HG03139 (cell line): ENCODE data around the gene LPIN1.
A peak's percentile ranks its signal among the peaks of the same experiment; 100 is the strongest.
"Not testable (repeated sequence)": the region's sequence is repeated elsewhere in the genome, so short reads cannot be mapped to it uniquely, and the experiment has no call there.

Experiments used
- ATAC-seq: cut with Tn5 transposase; IDR thresholded peaks from one replicate; pipeline ENCODE4 v1.9.1; 2021; ENCODE audit not compliant: unreplicated experiment

The LPIN1 gene

DNA sequence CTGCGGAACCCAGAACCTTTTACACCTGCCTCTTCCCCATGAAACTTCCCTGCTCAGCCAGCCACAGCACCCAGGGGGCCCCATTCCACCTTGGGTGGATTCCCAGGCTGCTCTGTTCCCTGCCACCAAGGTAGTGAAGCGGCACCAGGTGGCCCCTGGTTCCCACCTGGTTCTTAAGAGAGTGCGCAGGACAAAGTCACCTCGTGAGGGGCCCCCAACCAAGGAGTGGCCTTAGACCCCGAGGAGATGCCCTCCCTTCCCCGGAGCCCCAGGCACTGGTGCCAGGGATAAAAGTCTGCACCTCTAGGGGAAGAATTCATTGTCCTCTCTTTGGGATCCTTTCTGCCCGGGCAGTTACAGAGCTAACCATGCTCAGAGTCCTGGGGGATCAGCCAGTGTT is 3.1 kb upstream of the LPIN1 start:
- ATAC-seq = no peak

DNA sequence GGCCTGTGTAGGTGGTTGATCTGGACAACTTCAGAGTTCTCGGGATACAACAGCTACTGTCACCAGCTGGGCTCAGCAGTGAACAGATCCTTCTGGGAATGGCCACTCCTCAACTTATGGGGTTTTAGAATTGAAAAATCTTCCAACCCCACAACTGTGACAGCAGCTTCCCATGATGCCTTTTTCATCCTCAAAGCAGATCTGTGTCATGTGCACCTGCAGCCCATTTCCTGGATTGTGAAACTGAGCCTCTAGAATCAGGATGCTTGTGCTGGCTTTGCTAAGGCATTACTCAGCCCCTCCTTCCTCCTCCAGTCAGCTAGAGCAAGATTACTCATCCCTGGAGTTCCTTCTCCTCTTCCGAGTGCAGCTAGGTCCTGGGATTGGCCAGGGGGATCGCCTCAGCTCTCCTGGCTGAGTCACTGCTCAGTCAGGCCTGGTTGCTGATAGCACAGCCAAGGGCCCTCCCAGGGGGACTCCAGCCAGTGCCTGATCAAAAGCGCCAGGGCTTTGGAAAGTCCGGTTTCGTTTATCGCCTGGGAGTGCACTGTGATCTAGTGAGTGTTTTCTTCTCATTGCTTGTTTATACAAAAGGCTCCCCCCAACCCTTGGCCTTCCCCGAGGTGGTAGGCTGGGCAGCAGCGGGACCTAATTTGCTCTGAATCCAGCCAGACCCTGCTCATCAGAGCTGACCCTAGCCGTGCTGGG is 2.4 kb upstream of the LPIN1 start:
- peak; percentile 42 for ATAC-seq

DNA sequence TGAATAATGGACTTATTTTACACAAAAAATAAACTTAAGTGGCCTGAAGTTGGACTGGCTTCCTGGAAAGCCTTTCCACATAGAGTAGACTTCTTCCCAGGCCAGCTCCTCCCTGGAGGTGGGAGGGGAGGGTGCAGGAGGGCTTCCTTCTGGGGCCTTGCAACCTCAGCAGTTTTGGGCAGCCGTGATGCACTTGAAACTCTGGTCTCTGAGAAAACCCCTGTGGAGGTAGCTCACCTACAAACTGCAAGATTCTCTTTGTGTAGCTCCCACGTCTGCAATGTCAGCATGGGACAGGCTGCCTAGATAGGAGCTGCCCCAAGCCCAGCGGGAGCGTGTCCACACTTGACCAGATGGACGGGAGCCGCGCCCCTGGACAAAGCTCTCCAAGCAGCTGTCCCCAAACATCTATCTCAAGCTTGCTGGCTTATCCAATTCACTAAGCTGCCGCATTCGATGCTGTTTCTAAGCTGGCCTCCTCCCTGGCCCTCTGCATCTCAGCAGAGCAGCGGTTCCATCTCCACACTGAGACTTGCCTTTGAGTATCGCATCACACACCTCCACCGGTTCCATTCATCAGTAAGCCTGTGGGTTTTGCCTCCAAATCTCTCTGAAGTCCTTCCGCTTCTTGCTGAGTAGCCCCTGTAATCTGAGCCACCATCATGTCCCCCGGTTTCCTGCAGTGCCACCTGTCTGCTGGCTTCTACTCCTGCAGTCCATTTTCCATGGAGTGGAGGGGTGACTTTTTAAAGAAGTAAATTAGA is 1.6 kb upstream of the LPIN1 start:
- ATAC-seq = no peak

DNA sequence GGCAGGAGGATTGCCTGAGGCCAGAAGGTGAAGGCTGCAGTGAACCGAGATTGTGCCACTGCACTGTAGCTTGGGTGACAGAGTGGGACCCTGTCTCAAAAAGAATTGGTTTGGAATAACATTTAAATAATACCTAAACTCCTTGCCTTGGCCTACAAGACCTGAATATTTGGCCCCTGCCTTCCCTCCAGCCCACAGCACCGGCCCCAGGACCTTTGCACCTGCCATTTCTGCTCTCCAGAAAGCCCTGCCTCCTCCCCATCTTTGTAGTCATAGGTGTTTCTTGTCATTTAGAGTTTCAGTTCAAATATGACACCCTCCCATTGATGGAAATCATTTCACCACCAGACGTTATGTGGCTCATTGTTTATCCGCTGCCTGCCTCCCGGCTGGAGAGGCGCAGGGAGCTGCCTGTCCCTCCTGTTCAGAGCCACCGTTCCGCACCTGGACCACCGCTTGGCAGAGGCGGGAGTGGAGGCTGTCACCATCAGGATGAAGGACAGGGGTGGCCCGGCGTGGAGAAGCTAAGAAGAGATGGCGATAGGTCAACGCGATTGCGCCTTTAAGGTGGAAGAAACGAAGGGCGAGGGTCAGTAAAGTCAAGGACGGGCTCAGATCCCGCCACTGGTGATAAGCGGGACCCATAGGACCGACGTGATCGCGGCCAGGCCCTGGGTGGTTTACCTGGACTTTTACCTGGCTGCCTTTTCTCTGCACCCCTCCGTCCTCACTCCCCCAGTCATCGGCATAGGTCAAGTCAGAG is 638 bp upstream of the LPIN1 start:
- ATAC-seq = no peak

DNA sequence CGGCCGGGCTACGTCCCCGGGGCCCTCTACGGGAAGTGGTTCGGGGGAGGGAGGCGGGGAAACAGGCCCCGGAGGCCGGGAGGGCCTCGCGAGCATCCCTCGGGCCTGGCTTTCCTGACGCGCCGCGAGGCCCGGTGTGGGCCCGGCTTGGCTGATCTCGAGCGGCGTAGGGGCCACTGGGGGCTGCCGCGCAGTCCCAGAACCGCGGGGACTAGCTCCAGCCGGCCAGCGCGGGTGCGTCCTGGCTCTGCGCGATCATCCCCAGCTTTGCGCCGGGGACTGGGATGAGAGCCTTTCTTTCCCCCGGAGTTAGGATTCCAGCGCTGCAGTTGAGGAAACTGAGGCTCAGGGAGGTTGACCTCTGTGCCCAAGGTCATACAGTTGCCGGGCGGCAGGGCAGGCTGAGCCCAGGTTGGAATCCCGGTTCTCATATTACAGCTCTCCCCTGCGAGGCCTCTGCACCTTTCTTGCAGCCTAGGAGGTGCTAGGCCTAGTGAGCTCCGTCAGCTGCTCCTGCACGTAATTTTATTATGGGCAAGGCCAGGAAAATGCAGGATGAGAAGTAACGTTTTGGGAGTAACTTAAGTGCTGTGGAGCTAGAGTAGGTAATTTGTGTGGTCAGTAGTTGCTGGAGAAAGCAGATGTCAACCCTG is 501 bp downstream of the LPIN1 start:
- ATAC-seq = no peak

DNA sequence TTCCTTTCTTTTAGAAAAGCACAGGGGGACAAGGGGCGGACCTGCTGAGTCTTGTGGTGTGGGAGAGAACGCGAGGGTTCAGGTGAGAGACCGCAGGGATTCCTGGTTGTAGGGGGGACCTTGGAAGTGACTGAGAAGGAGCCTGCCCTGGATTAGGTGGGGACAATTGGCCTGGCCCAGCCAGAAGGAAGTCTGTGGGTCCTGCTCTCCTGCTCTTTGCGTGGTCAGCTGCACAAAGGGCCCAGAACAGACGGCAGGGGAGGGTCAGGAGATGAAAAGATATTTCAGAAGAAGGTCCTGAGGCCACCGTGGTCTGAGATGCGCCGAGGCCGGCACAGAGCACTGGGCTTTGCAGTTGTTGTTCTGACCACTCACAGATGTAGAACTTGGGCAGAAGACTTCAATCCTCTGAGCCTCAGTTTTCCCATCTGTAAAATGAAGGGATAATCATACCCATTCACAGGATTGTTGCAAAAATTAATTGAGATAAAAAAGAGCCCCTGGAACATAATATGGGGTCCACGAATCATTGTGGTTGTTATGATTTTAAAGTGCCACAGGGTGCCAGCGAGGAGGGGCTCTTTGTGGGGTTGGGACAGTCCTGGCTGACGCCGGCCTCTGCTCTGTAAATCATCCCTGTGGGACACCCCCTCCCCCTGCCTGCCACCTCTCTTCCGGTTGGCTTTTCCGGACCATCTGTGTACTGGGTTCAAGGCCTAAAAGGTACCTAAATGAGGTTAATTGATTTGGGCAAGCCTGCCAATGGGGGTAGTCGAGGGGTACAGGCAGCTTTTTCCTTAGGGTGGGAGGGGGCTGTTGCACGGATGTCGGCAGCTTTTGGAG is 1.8 kb downstream of the LPIN1 start:
- ATAC-seq = no peak

DNA sequence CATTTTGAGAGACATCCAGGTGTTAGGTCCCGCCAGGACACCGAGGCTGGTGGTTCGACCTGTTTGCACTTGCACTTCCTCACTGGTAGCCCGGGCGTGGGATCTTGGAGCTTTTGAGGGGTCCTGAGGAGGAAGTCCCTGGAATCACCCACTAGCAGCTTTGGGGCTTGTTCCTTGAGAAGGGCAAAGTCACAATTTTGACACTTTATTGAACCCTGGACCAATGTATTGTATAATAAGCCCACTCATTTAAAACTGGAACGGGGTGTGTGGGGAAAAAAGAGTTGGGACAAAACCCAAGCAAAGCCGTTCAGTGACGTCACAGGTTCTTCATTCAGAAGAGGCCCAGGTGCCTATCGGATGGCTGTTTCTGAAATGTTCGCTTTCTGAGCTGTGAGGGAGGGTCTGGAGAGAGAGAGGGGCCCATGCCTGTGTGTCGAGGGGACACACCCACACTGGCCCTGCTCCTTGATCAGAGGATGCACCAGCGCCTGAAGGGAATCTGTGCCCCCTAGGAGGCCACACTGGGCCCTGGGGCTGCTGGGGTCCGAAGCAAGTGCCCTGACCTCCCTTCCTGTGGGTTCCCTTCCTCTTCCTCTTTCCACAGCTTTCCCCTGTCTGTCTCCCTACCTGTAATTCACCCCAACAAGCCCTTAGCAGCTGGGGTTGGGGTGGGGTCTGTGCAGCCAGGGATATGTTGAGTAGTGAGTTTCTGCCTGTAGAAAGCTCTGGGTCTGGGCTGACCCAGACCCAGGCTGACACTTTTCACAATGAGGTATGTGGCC is 2.6 kb downstream of the LPIN1 start:
- no peak for ATAC-seq

DNA sequence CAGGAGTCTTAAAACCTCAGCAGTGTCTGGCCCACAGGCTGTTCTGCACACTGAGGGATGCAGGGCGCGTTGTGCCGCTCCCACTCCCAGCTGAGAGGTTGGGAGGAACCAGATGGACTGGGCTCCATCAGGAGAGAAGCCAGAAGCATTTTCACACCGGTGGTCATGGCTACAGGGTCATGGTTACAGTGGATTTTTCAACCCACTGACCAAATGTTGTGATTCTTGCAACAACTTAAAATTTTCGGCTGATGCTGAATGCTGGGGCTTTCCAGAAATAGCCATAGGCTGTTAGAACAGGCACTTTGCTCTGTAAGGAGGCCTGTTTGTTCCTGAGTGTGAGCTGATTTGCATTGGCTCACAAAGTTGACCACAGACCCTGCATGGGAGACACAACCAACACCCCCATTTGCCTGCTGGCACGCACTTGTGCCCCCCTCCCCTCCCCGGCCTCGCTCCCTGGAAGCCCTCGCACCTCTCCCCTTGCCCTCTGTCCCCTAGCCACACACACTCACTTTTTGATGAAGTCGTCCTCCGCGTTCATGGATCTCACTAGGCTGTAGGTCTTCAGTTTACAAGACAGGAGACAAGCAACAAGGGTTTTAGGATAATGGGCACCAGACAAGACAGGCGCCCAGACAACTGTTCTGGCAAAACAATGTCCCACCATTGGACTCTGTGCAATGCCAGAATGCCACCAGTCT is 3.4 kb downstream of the LPIN1 start:
- no peak for ATAC-seq

DNA sequence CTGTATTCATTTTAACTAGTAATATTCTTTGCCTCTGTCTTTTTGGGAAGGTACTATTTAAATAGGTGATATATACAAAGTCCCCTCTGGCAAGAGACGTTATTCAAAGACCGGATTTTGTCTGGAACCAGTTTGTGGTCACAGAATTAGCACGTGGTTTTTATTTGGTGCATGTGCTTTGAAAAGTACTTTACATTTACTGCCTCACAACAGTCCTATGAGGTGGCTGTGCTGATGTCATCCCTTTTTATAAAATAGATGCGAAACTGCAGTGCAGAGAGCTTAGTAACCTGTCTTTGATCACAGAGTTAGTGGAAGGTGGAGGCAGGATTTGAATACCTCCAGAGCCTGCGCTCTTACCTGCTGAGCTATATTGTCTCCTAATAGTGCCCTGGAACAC is 4.0 kb downstream of the LPIN1 start:
- peak; percentile 20 for ATAC-seq

DNA sequence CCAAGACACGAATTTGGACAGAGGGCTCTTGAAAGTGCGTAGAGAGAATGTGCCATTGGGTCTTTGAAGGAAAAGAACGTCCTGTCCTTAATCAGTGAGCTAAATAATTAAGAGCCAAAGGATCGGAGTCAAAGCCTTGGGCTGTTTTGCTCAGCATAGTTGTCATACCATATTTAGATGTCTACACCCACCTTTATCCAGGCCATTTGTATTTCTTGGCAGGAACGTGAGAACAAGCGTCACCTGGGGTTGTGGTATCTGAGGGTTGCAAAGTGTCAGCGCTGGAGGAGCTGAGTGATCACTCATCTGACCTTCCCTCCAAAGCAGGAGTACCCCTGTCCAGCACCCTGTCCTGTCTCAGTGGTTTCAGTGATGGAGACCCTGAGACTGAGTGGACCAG is 4.5 kb downstream of the LPIN1 start:
- no peak for ATAC-seq

DNA sequence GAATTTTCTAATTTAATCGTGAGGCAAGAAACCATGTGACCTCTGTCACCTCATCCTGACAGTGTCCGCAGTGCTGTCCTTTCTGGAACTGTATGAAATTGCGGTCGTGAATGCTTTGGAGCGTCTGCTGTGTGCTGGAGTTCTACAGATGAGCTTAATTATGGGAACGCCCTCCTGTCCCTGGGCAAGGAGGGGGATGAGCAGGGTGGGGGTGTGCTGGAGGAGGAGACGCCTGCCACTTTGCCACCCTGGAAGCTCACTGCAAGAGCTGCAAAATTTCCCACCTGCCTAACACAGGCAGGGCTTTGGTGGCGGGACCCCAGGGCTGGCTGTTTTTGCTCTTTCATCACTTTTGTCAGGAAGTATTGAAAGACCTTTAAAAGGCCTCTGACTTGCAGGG is 6.5 kb downstream of the LPIN1 start:
- no peak for ATAC-seq

DNA sequence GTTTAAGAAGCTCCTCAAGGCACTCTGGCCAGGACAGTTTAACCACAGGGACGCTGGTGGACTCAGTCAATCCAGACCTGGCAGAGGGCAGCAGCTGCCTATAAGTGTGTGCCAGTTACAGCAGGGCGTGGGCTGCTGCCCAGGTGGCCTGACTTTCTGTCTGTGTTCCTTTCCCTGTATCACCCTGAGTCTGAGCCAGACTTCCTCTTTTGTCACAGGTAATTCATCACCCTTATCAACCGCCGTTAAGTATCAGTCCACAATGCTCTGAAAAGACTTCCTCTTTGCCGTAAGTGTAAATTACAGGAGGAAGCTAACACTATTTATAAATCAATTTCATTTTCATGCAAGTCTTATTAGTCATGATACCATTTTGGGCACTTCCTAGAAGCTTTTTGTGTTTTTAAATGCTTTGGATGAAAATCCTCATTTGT is 7.0 kb downstream of the LPIN1 start:
- ATAC-seq = peak; percentile 71

DNA sequence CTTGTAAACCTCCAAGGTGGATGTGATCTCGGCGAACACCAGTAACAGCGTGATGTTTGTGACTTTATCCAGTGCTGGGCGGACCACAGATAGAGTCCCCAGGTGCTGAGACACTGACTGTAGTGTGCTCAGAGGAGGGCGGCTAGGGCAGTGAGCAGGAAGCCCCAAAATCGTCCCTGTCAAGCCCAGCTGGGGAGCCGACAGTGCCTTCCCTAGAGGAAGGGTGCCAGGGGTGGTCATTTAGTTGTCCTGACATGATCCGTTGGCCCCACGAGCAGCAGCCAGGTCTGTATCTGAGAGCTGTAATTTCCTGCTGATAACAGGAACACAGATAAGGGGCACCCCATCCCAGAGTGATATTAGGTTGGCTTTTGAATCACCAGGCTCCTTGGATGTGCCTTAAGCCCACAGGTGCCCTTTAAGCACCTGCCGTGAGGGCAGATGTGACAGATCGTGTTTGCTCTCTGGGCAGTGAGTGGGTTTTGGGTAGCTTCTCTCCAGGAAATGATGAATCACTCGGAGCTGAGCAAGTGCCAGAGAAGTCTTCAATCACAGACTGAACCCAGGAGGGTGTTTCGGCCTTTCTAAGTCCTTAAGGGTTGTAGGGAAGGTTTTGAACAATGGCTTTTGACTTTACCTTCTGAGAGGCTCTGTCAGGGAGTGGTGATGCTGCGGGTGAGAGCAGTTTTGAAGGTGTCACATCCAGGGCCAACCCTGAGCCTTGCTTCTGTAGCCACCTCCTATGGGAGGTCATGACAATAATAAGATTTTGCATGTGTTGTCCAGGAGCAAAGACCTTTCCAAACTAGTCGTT is 7.7 kb downstream of the LPIN1 start:
- ATAC-seq = peak; percentile 24

DNA sequence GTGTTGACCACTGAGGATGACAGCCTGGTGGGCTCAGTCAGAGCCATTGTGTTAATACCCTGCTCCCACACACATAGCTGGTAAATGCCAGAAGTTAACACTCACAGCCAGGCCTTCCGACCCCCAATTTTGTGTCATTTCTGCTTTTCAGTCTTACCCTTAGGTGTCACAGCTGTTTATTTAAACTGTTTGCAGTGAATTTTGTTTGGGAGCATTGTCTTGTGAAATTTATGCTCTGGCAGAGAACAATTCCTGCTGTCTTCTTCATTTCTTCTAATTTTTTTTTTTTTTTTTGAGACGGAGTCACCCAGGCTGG is 8.2 kb downstream of the LPIN1 start:
- no peak for ATAC-seq

DNA sequence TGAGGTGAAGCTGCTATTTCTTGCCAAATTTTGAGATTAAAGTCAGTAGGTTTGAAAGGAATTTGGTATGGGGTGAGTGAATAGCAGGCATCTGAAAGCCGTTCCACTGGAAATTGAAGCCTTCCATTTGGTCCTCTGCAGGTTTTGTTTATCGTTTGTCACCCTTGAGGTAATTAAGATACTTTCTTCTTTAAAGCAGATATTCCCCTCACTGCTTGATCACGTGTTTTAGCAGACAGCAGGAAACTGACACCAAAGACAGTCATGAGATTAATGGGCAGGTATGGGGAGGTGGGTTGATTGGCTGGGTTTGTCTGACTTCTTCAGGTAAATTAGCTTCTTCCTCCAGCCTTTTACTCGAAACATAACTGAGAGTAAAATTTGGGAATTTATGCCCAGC is 10.7 kb downstream of the LPIN1 start:
- ATAC-seq = no peak

DNA sequence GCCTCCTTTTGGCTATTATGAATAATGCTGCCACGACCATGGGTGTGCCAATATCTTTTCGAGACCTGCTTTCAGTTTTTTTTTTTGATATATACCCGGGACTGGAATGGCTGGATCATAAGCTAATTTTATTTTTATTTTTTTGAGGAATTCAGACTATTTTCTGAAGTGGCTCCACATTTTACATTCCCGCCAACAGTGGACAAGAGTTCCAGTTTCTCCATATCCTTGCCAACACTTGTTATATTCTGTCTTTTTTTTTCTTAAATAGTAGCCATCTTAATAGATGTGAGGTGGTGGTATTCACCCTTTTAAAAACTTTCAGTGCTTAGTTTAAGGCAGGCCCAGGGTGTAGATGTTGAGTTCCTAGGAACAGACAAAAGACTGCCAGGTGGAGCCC is 11.8 kb downstream of the LPIN1 start:
- ATAC-seq = no peak

DNA sequence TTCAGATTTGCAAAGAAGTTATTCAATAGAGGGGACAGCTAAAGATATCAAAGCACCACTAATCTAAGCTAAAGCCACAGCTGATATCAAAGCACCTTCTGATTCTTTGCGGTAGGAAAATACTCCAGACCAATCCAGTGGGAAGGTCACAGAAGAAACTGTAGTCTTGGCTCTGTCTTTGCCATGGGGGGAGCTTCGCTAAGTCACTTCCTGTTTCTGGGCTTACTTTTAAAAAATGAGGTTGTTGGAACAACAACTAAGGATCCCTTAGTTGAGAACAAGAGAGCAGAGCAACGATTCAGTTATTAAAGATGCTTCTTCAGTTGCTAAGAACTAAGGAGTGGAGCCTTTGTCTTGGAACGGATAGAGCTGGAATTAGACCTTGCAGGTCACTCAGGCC is 12.2 kb downstream of the LPIN1 start:
- ATAC-seq = no peak

DNA sequence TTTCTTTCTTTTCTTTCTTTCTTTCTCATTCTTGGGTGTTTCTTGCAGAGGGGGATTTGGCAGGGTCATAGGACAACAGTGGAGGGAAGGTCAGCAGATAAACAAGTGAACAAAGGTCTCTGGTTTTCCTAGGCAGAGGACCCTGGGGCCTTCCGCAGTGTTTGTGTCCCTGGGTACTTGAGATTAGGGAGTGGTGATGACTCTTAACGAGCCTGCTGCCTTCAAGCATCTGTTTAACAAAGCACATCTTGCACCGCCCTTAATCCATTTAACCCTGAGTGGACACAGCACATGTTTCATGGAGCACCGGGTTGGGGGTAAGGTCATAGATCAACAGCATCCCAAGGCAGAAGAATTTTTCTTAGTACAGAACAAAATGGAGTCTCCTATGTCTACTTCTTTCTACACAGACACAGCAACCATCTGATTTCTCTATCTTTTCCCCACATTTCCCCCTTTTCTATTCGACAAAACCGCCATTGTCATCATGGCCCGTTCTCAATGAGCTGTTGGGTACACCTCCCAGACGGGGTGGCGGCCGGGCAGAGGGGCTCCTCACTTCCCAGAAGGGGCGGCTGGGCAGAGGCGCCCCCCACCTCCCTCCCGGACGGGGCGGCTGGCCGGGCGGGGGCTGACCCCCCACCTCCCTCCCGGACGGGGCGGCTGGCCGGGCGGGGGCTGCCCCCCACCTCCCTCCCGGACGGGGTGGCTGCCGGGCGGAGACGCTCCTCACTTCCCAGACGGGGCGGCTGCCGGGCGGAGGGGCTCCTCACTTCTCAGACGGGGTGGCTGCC is 12.9 kb downstream of the LPIN1 start:
- ATAC-seq = not testable (repeated sequence)
